ENCODE results near the gene NEUROG2. TPM values are rescaled to one million over a fixed set of nuclear protein-coding genes. Genes with fewer than 3 reads are reported as not detected.

Gene NEUROG2
- total RNA-seq, 1 experiment from 2014 or later, result not detected

DNA sequence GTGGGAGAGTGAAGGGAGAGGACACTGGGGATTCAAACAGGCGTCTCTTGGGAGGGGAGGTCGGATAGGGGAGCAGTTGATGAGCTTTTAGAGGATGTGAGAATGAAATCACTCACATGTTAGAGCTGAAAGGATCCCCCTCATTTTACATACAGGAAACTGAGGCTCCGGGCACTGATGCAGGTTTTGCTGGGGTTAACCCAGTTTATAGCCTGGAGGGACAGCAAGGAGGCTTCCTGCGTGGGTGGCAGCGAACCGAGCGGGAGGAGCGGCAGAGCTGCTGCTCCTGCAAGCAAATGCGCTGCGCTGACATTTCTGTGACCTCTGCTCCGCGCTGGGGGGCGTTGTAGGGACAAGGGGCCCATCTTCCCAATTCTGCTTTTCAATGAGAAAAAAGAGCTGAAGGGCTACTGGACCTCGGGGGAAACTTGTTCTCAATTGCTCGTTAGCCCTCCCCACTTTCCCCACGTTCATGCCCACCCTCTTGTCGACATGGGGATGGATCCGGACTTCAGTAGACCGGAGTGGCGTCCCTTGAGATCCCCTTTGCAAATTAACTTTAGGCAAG, 1.2 kb upstream of the NEUROG2 start:
- Histone ChIP-seq H3K18ac (ENCODE audit: insufficient read length, low read depth, low read length) (no peak overlapping the region), H4K8ac (replicated peaks; ENCODE audit: insufficient read length, low read depth, low read length) (no peak overlapping the region), H3K27ac (ENCODE audit: insufficient read length, low read depth, low read length) (no peak overlapping the region), H3T11ph (ENCODE audit: low read length) (no peak overlapping the region), H2AK5ac (ENCODE audit: insufficient read length, low read length) (no peak overlapping the region), H3K23me2 (ENCODE audit: insufficient read length, low read depth, low read length, poor library complexity, severe bottlenecking) (peaks cover 32% of the 10 kb centered on the region), H3K79me2 (ENCODE audit: insufficient read depth, low read length) (no peaks in the 10 kb centered on the region), H3K23ac (ENCODE audit: insufficient read length, low read depth, low read length) (no peak overlapping the region), H2BK15ac (ENCODE audit: low read depth, low read length) (no peak overlapping the region), H4K5ac (ENCODE audit: insufficient read length, low read depth, low read length) (no peak overlapping the region), H2AFZ (ENCODE audit: low read length) (no peak overlapping the region), H2BK120ac (ENCODE audit: low read depth, low read length, poor library complexity, severe bottlenecking) (no peak overlapping the region), H3K56ac (ENCODE audit: insufficient read length, low read depth, low read length) (no peak overlapping the region), H2BK20ac (ENCODE audit: low read depth, low read length, poor library complexity, severe bottlenecking) (no peak overlapping the region), H4K91ac (ENCODE audit: insufficient read length, low read depth, low read length) (no peak overlapping the region), H3K4ac (ENCODE audit: low read depth, low read length) (no peak overlapping the region), H3K14ac (ENCODE audit: insufficient read depth, low read length) (no peak overlapping the region), H4K20me1 (ENCODE audit: control insufficient read depth, insufficient read depth, insufficient read length) (no peaks in the 10 kb centered on the region), H3K9ac (ENCODE audit: extremely low read depth, insufficient read length, low read length) (no peak overlapping the region), H3K4me2 (ENCODE audit: insufficient read depth, insufficient read length, low read length) (peak overlapping the region; percentile 88), H3K4me1 (ENCODE audit: insufficient read depth, low read length) (no peaks in the 10 kb centered on the region; the same call in 1 of the 2 replicates), H2BK5ac (ENCODE audit: insufficient read length, low read length) (no peak overlapping the region), H3K27me3 (ENCODE audit: insufficient read depth, low read length) (peaks cover 90% of the 10 kb centered on the region), H3K9me3 (ENCODE audit: control insufficient read depth, low read depth, low read length) (no peaks in the 10 kb centered on the region), H3K79me1 (ENCODE audit: insufficient read depth, low read depth, low read length, poor library complexity, severe bottlenecking) (no peaks in the 10 kb centered on the region), H2BK12ac (ENCODE audit: insufficient read length, low read depth, low read length) (no peak overlapping the region)
- peak; percentile 64 for DNase-seq
- WGBS (ENCODE audit: extremely low coverage, insufficient read length, low lambda C conversion rate), result no CpG with 5 or more reads among the region's 20 CpGs
- Mint-ChIP-seq H3K9me3 (peaks cover 6 to 18% of the 10 kb centered on the region in 2 experiments; a peak in 3 of 5 replicates), H3K4me3 (peak overlapping the region in 1 of 2 experiments; percentile 78; a peak in 4 of 5 replicates), H3K4me1 (peaks cover 51 to 68% of the 10 kb centered on the region in 2 experiments), H3K27me3 (ENCODE audit: low read depth) (peaks cover 99% of the 10 kb centered on the region), H3K27ac (no peak overlapping the region; a peak in 1 of 7 replicates), H3K36me3 (ENCODE audit: insufficient read depth in 1 of 3, low read depth in 3 of 3) (peaks cover 0 to 4% (median 0%) of the 10 kb centered on the region in 3 experiments; a peak in 2 of 7 replicates)
- TF ChIP-seq, protein P1, sequence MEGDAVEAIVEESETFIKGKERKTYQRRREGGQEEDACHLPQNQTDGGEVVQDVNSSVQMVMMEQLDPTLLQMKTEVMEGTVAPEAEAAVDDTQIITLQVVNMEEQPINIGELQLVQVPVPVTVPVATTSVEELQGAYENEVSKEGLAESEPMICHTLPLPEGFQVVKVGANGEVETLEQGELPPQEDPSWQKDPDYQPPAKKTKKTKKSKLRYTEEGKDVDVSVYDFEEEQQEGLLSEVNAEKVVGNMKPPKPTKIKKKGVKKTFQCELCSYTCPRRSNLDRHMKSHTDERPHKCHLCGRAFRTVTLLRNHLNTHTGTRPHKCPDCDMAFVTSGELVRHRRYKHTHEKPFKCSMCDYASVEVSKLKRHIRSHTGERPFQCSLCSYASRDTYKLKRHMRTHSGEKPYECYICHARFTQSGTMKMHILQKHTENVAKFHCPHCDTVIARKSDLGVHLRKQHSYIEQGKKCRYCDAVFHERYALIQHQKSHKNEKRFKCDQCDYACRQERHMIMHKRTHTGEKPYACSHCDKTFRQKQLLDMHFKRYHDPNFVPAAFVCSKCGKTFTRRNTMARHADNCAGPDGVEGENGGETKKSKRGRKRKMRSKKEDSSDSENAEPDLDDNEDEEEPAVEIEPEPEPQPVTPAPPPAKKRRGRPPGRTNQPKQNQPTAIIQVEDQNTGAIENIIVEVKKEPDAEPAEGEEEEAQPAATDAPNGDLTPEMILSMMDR (conservative IDR thresholded peaks at IDR 0.05), result peak; percentile 42; the same call in 1 of the 3 replicates
